GM20000 (cell line): ENCODE results near the gene VAV1.

Experiments used
- DNase-seq: peaks from one replicate; pipeline ENCODE4 v3.0.0; 2012; ENCODE audit warnings: low spot score
- CTCF ChIP-seq: IDR thresholded peaks from 2 replicates; pipeline ENCODE4 v1.5.1; 2012; ENCODE audit warnings: mild to moderate bottlenecking, control low read depth; ENCODE audit errors: extremely low read depth, missing control alignments

Gene VAV1

GRCh38 chr19:6838062-6838655 is 65.7 kb downstream of the VAV1 start:
- DNase-seq, result no peak
- TF ChIP-seq CTCF, result no peak

- no peak for TF ChIP-seq CTCF
- DNase-seq, result no peak
Observed at GRCh38 chr19:6842871-6843607, 70.5 kb downstream of the VAV1 start.

- DNase-seq, result no peak
- TF ChIP-seq CTCF, result no peak
Observed at GRCh38 chr19:6847828-6848200, 75.3 kb downstream of the VAV1 start.

- no peak for TF ChIP-seq CTCF
Observed at GRCh38 chr19:6848986-6849385, 76.5 kb downstream of the VAV1 start.

GRCh38 chr19:6849876-6850275 is 77.4 kb downstream of the VAV1 start:
- no peak for TF ChIP-seq CTCF
- no peak for DNase-seq

More at GRCh38 chr19:6848986-6849385, 76.5 kb downstream of the VAV1 start:
- DNase-seq, result no peak

GRCh38 chr19:6851359-6851758 is 78.9 kb downstream of the VAV1 start:
- no peak for TF ChIP-seq CTCF
- no peak for DNase-seq

- no peak for TF ChIP-seq CTCF
- DNase-seq, result no peak
Observed at GRCh38 chr19:6852001-6852400, 79.5 kb downstream of the VAV1 start.
